PC-9 (cell line): ENCODE results near the gene USH2A. TPM values are rescaled to one million over a fixed set of nuclear protein-coding genes. Genes with fewer than 3 reads are reported as not detected.

Source experiments
- BruUV-seq: library from RNA; stranded (reverse); fragments of 400-500 nt; replicated peaks from 2 replicates; lab custom pipeline; 2021; lab: Mats Ljungman, UMichigan
- CTCF ChIA-PET: fragments of 300-600 bp; sonication (Branson Sonifier 250); formaldehyde crosslinking; loops from one replicate; lab custom pipeline; 2022; ENCODE audit warnings: antibody characterized with exemption; lab: Charles Lee
- POLR2A ChIA-PET: fragments of 300-600 bp; sonication (Branson Sonifier 250); formaldehyde crosslinking; loops from one replicate; lab custom pipeline; 2022; ENCODE audit warnings: antibody characterized with exemption; ENCODE audit not compliant: unreplicated experiment; lab: Charles Lee
- DNase-seq, 2 experiments: peaks; one replicate each; pipeline versions ENCODE4 v3.0.0 to v3.0.0-alpha.2; 2015 to 2022; ENCODE audit warnings: mixed read lengths in 1 of 2
- H2AFZ ChIP-seq: fragments of 200-600 bp; sonication (generic); 2 replicates; pipeline ENCODE4 v1.8.1; 2017; ENCODE audit warnings: antibody characterized with exemption
- H3F3A ChIP-seq: fragments of 200-600 bp; sonication (generic); 2 replicates; pipeline ENCODE4 v1.8.1; 2017; ENCODE audit warnings: antibody characterized with exemption, mild to moderate bottlenecking, low read depth; ENCODE audit not compliant: insufficient read depth
- H3K27ac ChIP-seq: fragments of 200-600 bp; sonication (generic); 2 replicates; pipeline ENCODE4 v1.6.1; 2016; ENCODE audit warnings: mixed run types
- H3K27me3 ChIP-seq: fragments of 200-600 bp; sonication (generic); 2 replicates; pipeline ENCODE4 v1.6.1; 2016; ENCODE audit warnings: low read depth, mixed run types; ENCODE audit not compliant: insufficient read depth
- H3K36me3 ChIP-seq: fragments of 200-600 bp; sonication (generic); 2 replicates; pipeline ENCODE4 v1.6.1; 2016; ENCODE audit warnings: low read depth, mixed run types
- H3K4me1 ChIP-seq: fragments of 200-600 bp; sonication (generic); replicated peaks from 2 replicates; pipeline ENCODE4 v1.6.1; 2016; ENCODE audit warnings: mixed run types; ENCODE audit not compliant: insufficient read depth
- H3K4me2 ChIP-seq: fragments of 200-600 bp; sonication (generic); 2 replicates; pipeline ENCODE4 v1.6.1; 2017; ENCODE audit warnings: mixed run types
- H3K4me3 ChIP-seq: fragments of 200-600 bp; sonication (generic); 2 replicates; pipeline ENCODE4 v1.6.1; 2016; ENCODE audit warnings: mixed run types
- H3K79me2 ChIP-seq: fragments of 200-600 bp; sonication (generic); 2 replicates; pipeline ENCODE4 v1.6.1; 2017; ENCODE audit warnings: low read depth, mixed run types
- H3K9me2 ChIP-seq: fragments of 200-600 bp; sonication (generic); 2 replicates; pipeline ENCODE4 v1.8.1; 2017; ENCODE audit warnings: mild to moderate bottlenecking; ENCODE audit not compliant: insufficient read depth
- H3K9me3 ChIP-seq: fragments of 200-600 bp; sonication (generic); 2 replicates; pipeline ENCODE4 v1.8.1; 2016; ENCODE audit warnings: low read depth; ENCODE audit not compliant: insufficient read depth
- H4K20me1 ChIP-seq: fragments of 200-600 bp; sonication (generic); 2 replicates; pipeline ENCODE4 v1.8.1; 2017; ENCODE audit not compliant: insufficient read depth
- CTCF ChIP-seq: fragments of 200-600 bp; sonication (generic); conservative IDR thresholded peaks from 2 replicates; pipeline ENCODE4 v1.6.1; 2017; ENCODE audit warnings: mixed run types, antibody characterized with exemption, mild to moderate bottlenecking, moderate library complexity
- EZH2 ChIP-seq: fragments of 200-600 bp; sonication (generic); IDR thresholded peaks from 2 replicates; pipeline ENCODE4 v1.8.0; 2017; ENCODE audit warnings: antibody characterized with exemption, low read depth
- intact Hi-C: fragments of 100-400 bp; cut with micrococcal nuclease; formaldehyde crosslinking; loops from one replicate; pipeline ENCODE4 v1.10.0; 2022; ENCODE audit not compliant: unreplicated experiment
- total RNA-seq: library from RNA; stranded (reverse); gene quantifications from 2 replicates; pipeline ENCODE4 v1.2.3, GENCODE V29; 2021

USH2A gene
- total RNA-seq, 1 experiment from 2014 or later: not detected

GRCh38 chr1:215900684-215901083, 522.6 kb downstream of the USH2A start:
- H3K4me2 ChIP-seq: no peak overlapping the region
- intact Hi-C loops: no loop called here
- no peaks in the 10 kb centered on the region for H4K20me1 ChIP-seq
- H3K79me2 ChIP-seq: no peaks in the 10 kb centered on the region
- ChIA-PET CTCF (no interaction called here), POLR2A (no interaction called here)
- no peak overlapping the region for H3K27ac ChIP-seq
- H3K9me3 ChIP-seq: no peaks in the 10 kb centered on the region
- H3K27me3 ChIP-seq: no peaks in the 10 kb centered on the region
- H3K4me3 ChIP-seq: no peak overlapping the region
- no peaks in the 10 kb centered on the region for H3K36me3 ChIP-seq
- no peaks in the 10 kb centered on the region for H3K4me1 ChIP-seq
- no peak for TF ChIP-seq CTCF
- no peak for TF ChIP-seq EZH2
- no TSS peak for BruUV-seq
- no peak for DNase-seq
- no peak overlapping the region for H2AFZ ChIP-seq
- no peaks in the 10 kb centered on the region for H3K9me2 ChIP-seq
- no peaks in the 10 kb centered on the region for H3F3A ChIP-seq

- Histone ChIP-seq H3K4me3 (no peak overlapping the region), H3K27ac (no peak overlapping the region), H3K36me3 (no peaks in the 10 kb centered on the region), H4K20me1 (no peaks in the 10 kb centered on the region), H3K27me3 (no peaks in the 10 kb centered on the region), H3K4me1 (no peaks in the 10 kb centered on the region), H3K79me2 (no peaks in the 10 kb centered on the region), H3K9me2 (no peaks in the 10 kb centered on the region), H3K4me2 (no peak overlapping the region), H3K9me3 (no peaks in the 10 kb centered on the region), H3F3A (no peaks in the 10 kb centered on the region), H2AFZ (no peak overlapping the region)
- no peak for DNase-seq
- TF ChIP-seq CTCF (no peak), EZH2 (no peak)
- ChIA-PET CTCF (no interaction called here), POLR2A (no interaction called here)
- no TSS peak for BruUV-seq
- intact Hi-C loops: no loop called here
Measured at GRCh38 chr1:215899901-215900300, 523.3 kb downstream of the USH2A start.

GRCh38 chr1:215895893-215896292, 527.4 kb downstream of the USH2A start:
- no peaks in the 10 kb centered on the region for H3K4me1 ChIP-seq
- no peaks in the 10 kb centered on the region for H4K20me1 ChIP-seq
- CTCF ChIA-PET: no interaction called here
- H2AFZ ChIP-seq: no peak overlapping the region
- no peak for DNase-seq
- no peaks in the 10 kb centered on the region for H3K79me2 ChIP-seq
- H3K36me3 ChIP-seq: no peaks in the 10 kb centered on the region
- H3F3A ChIP-seq: no peaks in the 10 kb centered on the region
- POLR2A ChIA-PET: no interaction called here
- H3K4me2 ChIP-seq: no peak overlapping the region
- BruUV-seq: no TSS peak
- TF ChIP-seq CTCF (no peak), EZH2 (no peak)
- H3K9me2 ChIP-seq: no peaks in the 10 kb centered on the region
- no peak overlapping the region for H3K4me3 ChIP-seq
- no peak overlapping the region for H3K27ac ChIP-seq
- H3K27me3 ChIP-seq: no peaks in the 10 kb centered on the region
- H3K9me3 ChIP-seq: no peaks in the 10 kb centered on the region
- intact Hi-C loops: no loop called here
